ENCODE results near the gene AGAP2.

- TF ChIP-seq CTCF (IDR thresholded peaks at IDR 0.05) (peak; percentile 90 to 95 (median 95)), POLR2AphosphoS5 (IDR thresholded peaks at IDR 0.05) (peak; percentile 89 to 90 (median 89))
Observed at GRCh38 chr12:57782608-57783465, 44.3 kb upstream of the AGAP2 start, which contains the start of gene TSFM.

Data from transverse colon (tissue), 4 donors.